ENCODE measurements around the gene CYLD. TPM values are rescaled to one million over a fixed set of nuclear protein-coding genes. Genes with fewer than 3 reads are reported as not detected.

CYLD gene
- total RNA-seq, 2 donors from 2014 or later, result 16.5 to 27.5 TPM

DNA sequence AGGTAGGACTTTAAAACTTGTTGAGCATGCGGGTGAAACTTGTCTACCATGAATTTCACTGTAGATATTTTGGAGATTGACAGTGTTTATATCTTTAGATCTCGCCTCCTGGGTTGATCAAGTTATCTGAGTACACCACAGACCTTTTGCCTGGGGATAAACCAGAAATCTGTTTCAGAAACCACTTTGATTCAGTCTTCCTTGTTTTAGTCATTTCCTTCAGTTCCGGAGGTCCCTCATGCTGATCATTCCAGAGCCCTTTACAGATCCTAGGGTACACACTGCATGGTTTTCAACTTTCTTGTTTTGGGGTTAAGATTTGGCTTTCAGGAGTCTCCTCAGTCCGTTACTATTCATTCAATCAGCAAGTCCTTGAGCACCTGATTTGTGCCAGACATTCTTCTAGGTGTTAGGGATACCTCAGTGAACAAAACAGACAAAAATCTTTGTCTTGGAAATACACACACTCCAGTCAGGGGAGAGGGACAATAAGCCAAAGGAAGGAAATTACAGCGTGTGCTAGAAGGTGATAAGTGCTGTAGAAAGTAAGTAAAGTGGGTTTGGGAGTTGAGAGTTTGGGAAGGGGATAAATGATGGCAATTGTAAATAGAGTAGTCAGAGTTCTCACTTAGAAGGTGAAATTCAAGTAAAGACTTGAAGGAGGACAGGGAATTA lies 36.3 kb upstream of the CYLD start:
- H3K9me3 ChIP-seq, result peaks cover 0 to 14% (median 0%) of the 10 kb centered on the region in 3 donors
- ATAC-seq, result no peak
- H3K36me3 ChIP-seq (replicated peaks in 1 of 2; ENCODE audit: insufficient read depth in 1 of 2, low read depth in 2 of 2), result no peaks in the 10 kb centered on the region
- H3K27me3 ChIP-seq, result no peaks in the 10 kb centered on the region
- TF ChIP-seq POLR2A (IDR thresholded peaks at IDR 0.05), result no peak
- no peak for TF ChIP-seq CTCF (IDR thresholded peaks at IDR 0.05)
- H3K4me1 ChIP-seq, result no peaks in the 10 kb centered on the region
- no peak overlapping the region for H3K4me3 ChIP-seq
- 56 to 58% methylated on average over 5 of the region's 5 CpGs for WGBS, 2 donors
- no peak overlapping the region for H3K27ac ChIP-seq
- DNase-seq, result no peak
- intact Hi-C loops (cut with DNase I), result no loop called here

DNA sequence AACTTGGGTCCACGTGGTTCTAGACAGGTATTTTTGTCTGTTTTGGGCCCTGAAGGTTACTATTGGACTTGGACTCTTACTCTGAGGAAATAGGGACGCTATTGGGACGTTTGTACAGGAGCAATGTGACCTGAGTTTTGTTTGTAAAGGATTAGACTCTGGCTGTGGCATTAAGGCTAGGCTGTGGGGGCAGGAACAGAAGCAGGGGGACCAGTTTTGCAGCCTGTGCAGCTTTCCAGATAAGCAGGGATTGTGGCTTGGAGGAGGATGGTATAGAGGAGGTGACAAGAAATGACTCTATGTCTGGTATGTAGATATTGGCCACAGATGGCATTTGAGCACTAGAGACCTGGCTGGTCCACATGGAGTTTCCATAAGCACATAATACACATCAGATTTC lies 35.6 kb upstream of the CYLD start:
- H3K9me3 ChIP-seq, result peaks cover 0 to 14% (median 0%) of the 10 kb centered on the region in 3 donors
- H3K27me3 ChIP-seq, result no peaks in the 10 kb centered on the region
- H3K27ac ChIP-seq, result no peak overlapping the region
- H3K4me3 ChIP-seq, result no peak overlapping the region
- 25 to 26% methylated on average over 3 of the region's 3 CpGs for WGBS, 2 donors
- intact Hi-C loops (cut with DNase I), result no loop called here
- no peak for TF ChIP-seq POLR2A (IDR thresholded peaks at IDR 0.05)
- no peak for TF ChIP-seq CTCF (IDR thresholded peaks at IDR 0.05)
- H3K4me1 ChIP-seq, result no peaks in the 10 kb centered on the region
- no peak for ATAC-seq
- no peak for DNase-seq
- H3K36me3 ChIP-seq (replicated peaks in 1 of 2; ENCODE audit: insufficient read depth in 1 of 2, low read depth in 2 of 2), result no peaks in the 10 kb centered on the region

- H3K9me3 ChIP-seq, result peaks cover 0 to 14% (median 0%) of the 10 kb centered on the region in 3 donors
- no peaks in the 10 kb centered on the region for H3K4me1 ChIP-seq
- no peak overlapping the region for H3K4me3 ChIP-seq
- no peak for DNase-seq
- intact Hi-C loops (cut with DNase I), result no loop called here
- WGBS, 2 donors, result 71 to 81% methylated on average over 9 to 10 of the region's 10 CpGs
- H3K36me3 ChIP-seq (replicated peaks in 1 of 2; ENCODE audit: insufficient read depth in 1 of 2, low read depth in 2 of 2), result no peaks in the 10 kb centered on the region
- peak overlapping the region in 1 of 4 donors; percentile 20 for H3K27ac ChIP-seq
- ATAC-seq, result no peak
- TF ChIP-seq POLR2A (IDR thresholded peaks at IDR 0.05) (no peak), CTCF (IDR thresholded peaks at IDR 0.05) (no peak)
- H3K27me3 ChIP-seq, result no peaks in the 10 kb centered on the region
Observed at GRCh38 chr16:50708373-50709060, 33.4 kb upstream of the CYLD start.

GRCh38 chr16:50709061-50709684 lies 32.7 kb upstream of the CYLD start:
- Histone ChIP-seq H3K4me1 (no peaks in the 10 kb centered on the region), H3K4me3 (no peak overlapping the region), H3K27me3 (no peaks in the 10 kb centered on the region), H3K27ac (peak overlapping the region in 1 of 4 donors; percentile 20), H3K9me3 (peaks cover 0 to 9% (median 0%) of the 10 kb centered on the region in 3 donors), H3K36me3 (replicated peaks in 1 of 2; ENCODE audit: insufficient read depth in 1 of 2, low read depth in 2 of 2) (no peaks in the 10 kb centered on the region)
- TF ChIP-seq CTCF (IDR thresholded peaks at IDR 0.05), result no peak
- TF ChIP-seq POLR2A (IDR thresholded peaks at IDR 0.05), result no peak
- intact Hi-C loops (cut with DNase I), result no loop called here
- DNase-seq, result peak in 1 of 4 donors; percentile 33
- 51 to 64% methylated on average over 8 of the region's 8 CpGs for WGBS, 2 donors
- no peak for ATAC-seq
